ENCODE data around the gene BNC2.

BNC2 gene

GRCh38 chr9:16436545-16436944 is 433.9 kb downstream of the BNC2 start:
- TF ChIP-seq, protein P1, sequence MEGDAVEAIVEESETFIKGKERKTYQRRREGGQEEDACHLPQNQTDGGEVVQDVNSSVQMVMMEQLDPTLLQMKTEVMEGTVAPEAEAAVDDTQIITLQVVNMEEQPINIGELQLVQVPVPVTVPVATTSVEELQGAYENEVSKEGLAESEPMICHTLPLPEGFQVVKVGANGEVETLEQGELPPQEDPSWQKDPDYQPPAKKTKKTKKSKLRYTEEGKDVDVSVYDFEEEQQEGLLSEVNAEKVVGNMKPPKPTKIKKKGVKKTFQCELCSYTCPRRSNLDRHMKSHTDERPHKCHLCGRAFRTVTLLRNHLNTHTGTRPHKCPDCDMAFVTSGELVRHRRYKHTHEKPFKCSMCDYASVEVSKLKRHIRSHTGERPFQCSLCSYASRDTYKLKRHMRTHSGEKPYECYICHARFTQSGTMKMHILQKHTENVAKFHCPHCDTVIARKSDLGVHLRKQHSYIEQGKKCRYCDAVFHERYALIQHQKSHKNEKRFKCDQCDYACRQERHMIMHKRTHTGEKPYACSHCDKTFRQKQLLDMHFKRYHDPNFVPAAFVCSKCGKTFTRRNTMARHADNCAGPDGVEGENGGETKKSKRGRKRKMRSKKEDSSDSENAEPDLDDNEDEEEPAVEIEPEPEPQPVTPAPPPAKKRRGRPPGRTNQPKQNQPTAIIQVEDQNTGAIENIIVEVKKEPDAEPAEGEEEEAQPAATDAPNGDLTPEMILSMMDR (conservative IDR thresholded peaks at IDR 0.05; ENCODE audit: low read depth, low read length): no peak
- no peak for DNase-seq (ENCODE audit: low read depth)
- H3K4me3 ChIP-seq (ENCODE audit: low read length): no peak overlapping the region

DNA sequence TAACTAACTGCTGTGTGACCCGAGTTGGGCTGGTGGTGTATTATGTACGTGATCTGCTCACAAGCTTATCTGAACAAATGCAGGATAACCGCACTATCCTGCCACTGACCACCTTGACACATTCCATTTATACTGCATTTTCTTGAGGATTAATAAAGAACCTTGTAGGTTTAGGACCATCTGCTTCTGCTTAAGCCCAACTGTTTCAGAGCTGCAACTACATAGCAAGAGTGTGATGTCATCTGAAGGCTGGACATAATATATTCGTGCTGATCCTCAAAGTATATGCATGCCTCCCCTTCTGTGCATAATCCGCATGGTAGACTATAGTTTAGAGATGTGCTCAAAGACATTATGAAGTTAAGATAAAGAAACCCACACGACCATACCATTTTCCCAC is 435.9 kb downstream of the BNC2 start:
- no peak overlapping the region for H3K4me3 ChIP-seq (ENCODE audit: low read length)
- no peak for DNase-seq (ENCODE audit: low read depth)
- TF ChIP-seq, protein P1 (conservative IDR thresholded peaks at IDR 0.05; ENCODE audit: low read depth, low read length): no peak

DNA sequence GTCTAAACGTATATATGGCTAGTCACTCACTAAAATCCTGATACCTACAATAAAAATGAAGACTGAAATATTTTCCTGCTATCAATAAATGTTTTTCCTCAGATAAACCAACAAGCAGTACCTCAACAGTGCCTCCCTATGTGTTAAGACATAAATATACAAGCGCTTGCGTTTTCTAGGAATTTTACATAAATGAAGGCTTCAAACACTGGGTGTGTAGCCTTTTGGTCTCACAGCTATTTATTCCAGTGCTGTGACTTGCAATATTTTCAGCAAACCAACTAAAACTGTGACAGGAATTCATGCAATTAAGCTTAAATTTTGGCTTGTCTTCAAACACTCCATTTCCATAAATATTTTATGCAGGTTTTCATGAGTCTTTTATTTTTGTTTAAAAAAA is 437.0 kb downstream of the BNC2 start:
- no peak overlapping the region for H3K4me3 ChIP-seq (ENCODE audit: low read length)
- no peak for DNase-seq (ENCODE audit: low read depth)
- TF ChIP-seq, protein P1 (conservative IDR thresholded peaks at IDR 0.05; ENCODE audit: low read depth, low read length): no peak

DNA sequence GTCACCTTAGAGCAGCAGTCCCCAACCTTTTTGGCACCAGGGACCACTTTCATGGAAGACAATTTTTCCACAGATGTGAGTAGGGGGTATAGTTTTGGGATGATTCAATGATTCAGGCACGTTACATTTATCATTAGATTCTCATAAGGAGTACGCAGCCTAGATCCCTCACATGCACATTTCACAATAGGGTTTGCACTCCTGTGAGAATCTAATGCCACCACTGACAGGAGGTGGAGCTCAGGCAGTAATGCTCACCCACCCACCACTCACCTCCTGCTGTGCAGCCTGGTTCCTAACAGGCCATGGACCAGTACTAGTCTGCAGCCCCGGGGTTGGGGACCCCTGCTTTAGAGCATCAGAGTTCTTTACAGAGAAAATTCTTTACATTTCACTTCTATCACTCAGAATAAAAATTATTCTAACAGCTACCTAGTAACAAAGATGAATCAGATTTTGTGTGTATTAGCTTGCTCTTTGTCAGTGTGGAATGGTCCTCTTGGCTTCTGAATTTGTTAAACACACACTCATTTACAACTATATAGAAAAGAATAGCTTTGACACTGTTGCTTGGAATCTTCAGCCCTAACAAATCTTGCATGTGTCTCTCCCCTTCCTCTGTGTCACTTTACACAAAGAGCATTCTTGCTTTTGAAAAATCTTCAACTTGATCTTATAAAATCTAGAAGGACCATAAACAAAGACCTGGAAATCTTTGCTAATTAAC is 438.6 kb downstream of the BNC2 start:
- TF ChIP-seq, protein P1 (conservative IDR thresholded peaks at IDR 0.05; ENCODE audit: low read depth, low read length): no peak
- no peak for DNase-seq (ENCODE audit: low read depth)
- no peak overlapping the region for H3K4me3 ChIP-seq (ENCODE audit: low read length)

DNA sequence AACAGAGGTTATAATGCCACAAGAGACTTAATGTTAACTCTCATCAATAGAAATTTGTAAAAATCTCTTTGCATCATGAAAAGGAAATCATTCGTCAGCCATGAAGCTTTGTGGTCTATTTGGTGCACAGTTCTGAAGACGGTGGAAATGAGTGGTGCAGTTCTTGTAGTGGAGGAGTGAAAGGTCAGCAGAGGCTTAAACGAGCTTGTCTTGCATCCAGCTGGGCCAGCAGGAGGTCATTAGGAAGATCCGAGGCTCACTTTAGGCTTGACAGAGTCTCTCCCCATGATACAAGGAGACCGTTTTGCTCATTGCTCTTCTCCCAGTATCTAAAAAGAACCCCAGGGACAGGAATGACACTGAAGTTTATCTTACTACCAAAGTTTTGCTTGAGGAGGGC is 440.8 kb downstream of the BNC2 start:
- no peak overlapping the region for H3K4me3 ChIP-seq (ENCODE audit: low read length)
- no peak for DNase-seq (ENCODE audit: low read depth)
- TF ChIP-seq, protein P1 (conservative IDR thresholded peaks at IDR 0.05; ENCODE audit: low read depth, low read length): no peak

DNA sequence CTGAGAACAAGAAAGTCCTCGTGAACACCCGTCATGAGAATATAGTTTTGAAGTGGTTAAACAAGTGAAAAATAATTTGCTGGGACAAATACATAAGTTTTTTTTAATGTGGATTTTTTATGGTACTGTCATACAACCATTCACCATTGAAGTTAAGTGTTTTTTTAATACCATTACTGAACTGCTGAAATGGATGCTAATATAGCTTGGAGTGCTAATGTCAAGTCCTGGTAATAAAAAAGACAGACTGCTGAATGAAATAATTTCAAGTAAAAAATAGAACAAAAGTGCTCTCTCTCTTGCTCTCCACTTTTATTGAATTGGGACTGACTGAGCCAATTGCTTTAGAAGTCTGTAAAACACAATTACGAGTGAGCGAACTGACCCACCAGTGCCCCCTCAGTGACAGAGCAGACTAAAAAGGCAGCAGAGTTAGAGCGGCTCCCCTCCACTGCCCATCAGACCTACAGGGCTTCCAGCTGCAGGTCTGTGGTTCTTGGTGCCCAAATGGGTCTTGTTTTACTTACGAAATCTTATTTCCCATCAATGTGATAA is 442.5 kb downstream of the BNC2 start:
- no peak for DNase-seq (ENCODE audit: low read depth)

More for the DNA sequence above, 442.5 kb downstream of the BNC2 start:
- TF ChIP-seq, protein P1 (conservative IDR thresholded peaks at IDR 0.05; ENCODE audit: low read depth, low read length): no peak
- no peak overlapping the region for H3K4me3 ChIP-seq (ENCODE audit: low read length)
